K562 (cell line): ENCODE results near the gene SRC. TPM values are rescaled to one million over a fixed set of nuclear protein-coding genes. Genes with fewer than 3 reads are reported as not detected.

ENCODE experiments used
- ATAC-seq: fragments of 200-7000 bp; cut with Tn5 transposase; 3 replicates; pipeline ENCODE4 v1.9.1; 2020; ENCODE audit warnings: moderate library complexity
- BruUV-seq: library from RNA; stranded (reverse); fragments of 400-500 nt; replicated peaks from 2 replicates; lab custom pipeline; 2021; lab: Mats Ljungman, UMichigan
- CTCF ChIA-PET: fragments of 300-600 bp; formaldehyde crosslinking; extraction: SDS; loops from one replicate; lab custom pipeline; 2021; ENCODE audit warnings: low intra/inter-chr PET ratio; lab: Yijun Ruan, JAX
- POLR2A ChIA-PET: fragments of 300-600, 350-650 bp; sonication (Branson Sonifier 250); formaldehyde crosslinking; extraction: SDS; loops from one replicate; lab custom pipeline; 2021; ENCODE audit warnings: antibody characterized with exemption, inconsistent platforms; lab: Yijun Ruan, JAX
- DNase-seq, 4 experiments: peaks; one replicate each; pipeline versions ENCODE4 v3.0.0 to v3.0.0-alpha.2; 2011 to 2018; ENCODE audit warnings: low spot score in 3 of 4, mixed read lengths in 3 of 4; ENCODE audit errors: extremely low read depth in 1 of 4
- FAIRE-seq: peaks from 2 replicates; lab custom pipeline; 2011; peaks lifted over from hg19 to GRCh38; lab: Jason Lieb, UNC
- H2AFZ ChIP-seq: 2 replicates; pipeline ENCODE4 v1.6.0; 2011; ENCODE audit warnings: low read depth, low read length, control low read depth, inconsistent platforms
- H3K27ac ChIP-seq: fragments of 200-600 bp; 3 replicates; pipeline ENCODE4 v1.8.0; 2011; ENCODE audit warnings: low read depth, mild to moderate bottlenecking, control low read depth, inconsistent platforms, low read length, moderate library complexity, mixed read lengths; ENCODE audit errors: extremely low read depth
- H3K27me3 ChIP-seq, 2 experiments: fragments of 300-600 bp in 1 of 2; 2 replicates in 1 of 2; 3 replicates in 1 of 2; pipeline versions ENCODE4 v1.6.0 to v1.8.0; 2011; ENCODE audit warnings: inconsistent platforms in 2 of 2, low read length in 2 of 2, mild to moderate bottlenecking in 1 of 2, mixed read lengths in 1 of 2, moderate library complexity in 1 of 2; ENCODE audit not compliant: control insufficient read depth in 2 of 2, insufficient read depth in 2 of 2
- H3K36me3 ChIP-seq: fragments of 300-600 bp; 3 replicates; pipeline ENCODE4 v1.8.0; 2011; ENCODE audit warnings: mild to moderate bottlenecking, low read length, inconsistent platforms; ENCODE audit not compliant: control insufficient read depth, insufficient read depth
- H3K4me1 ChIP-seq, 2 experiments: fragments of 200-600 bp in 1 of 2; replicated peaks in 1 of 2; 2 replicates in 1 of 2; 3 replicates in 1 of 2; pipeline versions ENCODE4 v1.5.1 to v1.8.0; 2011; ENCODE audit warnings: inconsistent platforms in 2 of 2, low read length in 2 of 2, mild to moderate bottlenecking in 1 of 2, mixed read lengths in 1 of 2, moderate library complexity in 1 of 2; ENCODE audit not compliant: control insufficient read depth in 2 of 2, insufficient read depth in 2 of 2
- H3K4me2 ChIP-seq: 2 replicates; pipeline ENCODE4 v1.6.1; 2011; ENCODE audit warnings: low read length, control low read depth, inconsistent platforms, mixed read lengths; ENCODE audit not compliant: insufficient read depth
- H3K4me3 ChIP-seq: fragments of 200-600 bp; sonication (generic), shearing (Covaris generic); 2 replicates; pipeline ENCODE4 v1.5.1; 2016; ENCODE audit warnings: control low read depth, inconsistent platforms
- H3K79me2 ChIP-seq: fragments of 200-600 bp; 3 replicates; pipeline ENCODE4 v1.8.0; 2011; ENCODE audit warnings: low read length, inconsistent platforms; ENCODE audit not compliant: control insufficient read depth, insufficient read depth
- H3K9ac ChIP-seq, 2 experiments: 2 replicates each; pipeline versions ENCODE4 v1.6.0 to v1.6.1; 2011; ENCODE audit warnings: low read depth in 2 of 2, low read length in 2 of 2, control low read depth in 1 of 2, inconsistent platforms in 1 of 2, mild to moderate bottlenecking in 1 of 2, mixed read lengths in 1 of 2; ENCODE audit not compliant: insufficient read depth in 1 of 2
- H3K9me1 ChIP-seq: one replicate; pipeline ENCODE4 v1.6.0; 2011; ENCODE audit warnings: inconsistent platforms, mild to moderate bottlenecking, low read length, moderate library complexity; ENCODE audit not compliant: control insufficient read depth, insufficient read depth
- H3K9me3 ChIP-seq: replicated peaks from 2 replicates; pipeline ENCODE4 v1.5.1; 2011; ENCODE audit warnings: low read depth, low read length, inconsistent platforms; ENCODE audit not compliant: control insufficient read depth, insufficient read depth
- H4K20me1 ChIP-seq: replicated peaks from 2 replicates; pipeline ENCODE4 v1.6.1; 2011; ENCODE audit warnings: low read length, inconsistent platforms, mixed read lengths; ENCODE audit not compliant: control insufficient read depth, insufficient read depth
- BCOR ChIP-seq: fragments of 450-650 bp; IDR thresholded peaks from 2 replicates; pipeline ENCODE4 v1.6.1; 2016
- DNMT1 ChIP-seq: fragments of 450-650 bp; IDR thresholded peaks from 2 replicates; pipeline ENCODE4 v1.6.1; 2016; ENCODE audit warnings: antibody characterized with exemption, mild to moderate bottlenecking
- HMGN3 ChIP-seq: IDR thresholded peaks from 2 replicates; pipeline ENCODE4 v1.6.1; 2011; ENCODE audit warnings: borderline replicate concordance, low read depth, mild to moderate bottlenecking, mixed read lengths, low read length; ENCODE audit not compliant: insufficient read length; ENCODE audit errors: extremely low read depth
- HNRNPUL1 ChIP-seq: fragments of 200-400 bp; formaldehyde crosslinking; IDR thresholded peaks from 2 replicates; pipeline ENCODE4 v1.6.1; 2017; ENCODE audit warnings: low read length
- KDM2B ChIP-seq: fragments of 250-450 bp; sonication (Bioruptor Pico); IDR thresholded peaks from 2 replicates; pipeline ENCODE4 v1.8.0; 2021; ENCODE audit warnings: mild to moderate bottlenecking, moderate library complexity
- KHSRP ChIP-seq: fragments of 450-650 bp; IDR thresholded peaks from 2 replicates; pipeline ENCODE4 v1.6.1; 2017
- NCOA2 ChIP-seq, 2 experiments: fragments of 450-650 bp; IDR thresholded peaks; 2 replicates each; pipeline ENCODE4 v1.6.1; 2018; ENCODE audit warnings: mild to moderate bottlenecking in 2 of 2, moderate library complexity in 1 of 2; ENCODE audit not compliant: partially characterized antibody in 2 of 2
- VEZF1 ChIP-seq: fragments of 200-800 bp; sonication (Bioruptor generic); IDR thresholded peaks from 2 replicates; pipeline ENCODE4 v1.6.1; 2017; ENCODE audit warnings: missing genetic modification characterization, missing compliant biosample characterization
- ZBTB33 ChIP-seq: sonication (generic); formaldehyde crosslinking; IDR thresholded peaks from 2 replicates; pipeline ENCODE4 v1.8.1; 2023; ENCODE audit warnings: mild to moderate bottlenecking, missing genetic modification reagents
- ZKSCAN3 ChIP-seq: fragments of 250-450 bp; sonication (Bioruptor Pico); IDR thresholded peaks from 2 replicates; pipeline ENCODE4 v1.4.0; 2020
- ZNF12 ChIP-seq: sonication (generic); formaldehyde crosslinking; IDR thresholded peaks from 2 replicates; pipeline ENCODE4 v1.4.0; 2020; ENCODE audit warnings: mild to moderate bottlenecking, missing genetic modification reagents
- ZNF212 ChIP-seq: fragments of 450-650 bp; formaldehyde crosslinking; IDR thresholded peaks from 2 replicates; pipeline ENCODE4 v1.4.0; 2020; ENCODE audit warnings: mild to moderate bottlenecking
- ZNF384 ChIP-seq: IDR thresholded peaks from 2 replicates; pipeline ENCODE4 v1.6.1; 2012; ENCODE audit warnings: low read depth, low read length, improper control_type of control experiment
- ZNF41 ChIP-seq: fragments of 250-450 bp; sonication (Bioruptor Pico); conservative IDR thresholded peaks from 2 replicates; pipeline ENCODE4 v1.4.0; 2020; ENCODE audit warnings: mild to moderate bottlenecking
- ZNF609 ChIP-seq: sonication (generic); formaldehyde crosslinking; IDR thresholded peaks from 2 replicates; pipeline ENCODE4 v1.8.1; 2023; ENCODE audit warnings: missing genetic modification reagents, mild to moderate bottlenecking, borderline replicate concordance
- ZNF695 ChIP-seq: fragments of 450-650 bp; formaldehyde crosslinking; IDR thresholded peaks from 2 replicates; pipeline ENCODE4 v1.4.0; 2020; ENCODE audit warnings: mild to moderate bottlenecking, moderate library complexity
- WGBS: fragments of 100-300 bp; shearing (Covaris generic); methylation state at CpG from one replicate; pipeline ENCODE4 v1.1.6; 2016; ENCODE audit warnings: low coverage, mixed read lengths; ENCODE audit not compliant: insufficient coverage; ENCODE audit errors: missing lambda C conversion rate; 5-methylcytosine and 5-hydroxymethylcytosine counted together
- in situ Hi-C: fragments of 300-500 bp; cut with MboI; formaldehyde crosslinking; loops from 4 replicates; pipeline ENCODE4 v1.15.0; 2018; ENCODE audit warnings: inconsistent platforms, mixed read lengths
- intact Hi-C: fragments of 100-400 bp; cut with micrococcal nuclease; formaldehyde crosslinking; loops from 2 replicates; pipeline ENCODE4 v1.14.2; 2022
- polyA plus RNA-seq, 8 experiments: library from polyadenylated mRNA; depleted of rRNA in 4 of 8; stranded (reverse) in 5 of 8; unstranded in 3 of 8; fragments of >200 nt; fragmentation: Nextera tagmentation in 2 of 8; fragmentation: Illumina TruSeq in 1 of 8; extraction: Ambion mirVana in 2 of 8; extraction: Trizol in 1 of 8; gene quantifications; 2 replicates each; pipeline versions ENCODE4 v1.2.1 to v1.2.3, GENCODE V29; 2011 to 2014; ENCODE audit warnings: inconsistent platforms in 1 of 8, missing spikeins in 1 of 8
- total RNA-seq, 7 experiments: library from RNA; depleted of rRNA in 6 of 7; stranded (reverse); fragments of >200 nt in 6 of 7; fragmentation: Illumina TruSeq in 2 of 7; extraction: Trizol in 2 of 7; gene quantifications; 2 replicates each; pipeline versions ENCODE4 v1.2.1 to v1.2.3, GENCODE V29; 2011 to 2021; ENCODE audit warnings: low replicate concordance in 1 of 7

SRC gene
- total and polyA plus RNA-seq, 9 of the 15 experiments (the other 6 are each of a cell fraction or from before 2014, with no cell fraction given) = 0.06 to 8.5 (median 3.1) TPM

GRCh38 chr20:37426978-37427377, 81.0 kb downstream of the SRC start:
- in situ Hi-C loops = no loop called here
- WGBS = 0% methylated on average over 3 of the region's 3 CpGs
- no peak for DNase-seq
- no peaks in the 10 kb centered on the region for H3K36me3 ChIP-seq
- no peak overlapping the region for H3K27ac ChIP-seq
- TF ChIP-seq ZBTB33 (CRISPR knock-in tag) (no peak), HNRNPUL1 (no peak), KDM2B (CRISPR knock-in tag) (no peak), ZNF212 (CRISPR knock-in tag) (no peak), BCOR (no peak), ZNF609 (CRISPR knock-in tag) (no peak), HMGN3 (no peak), DNMT1 (no peak), ZNF41 (CRISPR knock-in tag) (no peak), KHSRP (no peak), ZNF384 (no peak), VEZF1 (CRISPR knock-in tag) (no peak), ZNF695 (no peak), ZNF12 (CRISPR knock-in tag) (no peak), NCOA2 (IDR thresholded peaks at IDR 0.05; ENCODE audit: partially characterized antibody in 2 of 2) (no peak), ZKSCAN3 (no peak)
- TF ChIP-seq, all 486 proteins: peak for 0
- peaks cover 6% of the 10 kb centered on the region; the same call in 1 of the 2 replicates for H4K20me1 ChIP-seq
- H3K27me3 ChIP-seq = peaks cover 35 to 77% of the 10 kb centered on the region in 2 experiments; a peak in 4 of 5 replicates
- H3K4me2 ChIP-seq = no peak overlapping the region
- no peak overlapping the region for H2AFZ ChIP-seq
- H3K4me1 ChIP-seq = no peaks in the 10 kb centered on the region
- no TSS peak for BruUV-seq
- H3K9ac ChIP-seq = no peak overlapping the region; a peak in 1 of 4 replicates
- H3K9me3 ChIP-seq = no peaks in the 10 kb centered on the region
- CTCF ChIA-PET = no interaction called here
- no peaks in the 10 kb centered on the region for H3K9me1 ChIP-seq
- no peak for FAIRE-seq
- intact Hi-C loops = no loop called here
- H3K4me3 ChIP-seq = no peak overlapping the region
- no peaks in the 10 kb centered on the region for H3K79me2 ChIP-seq
- POLR2A ChIA-PET = no interaction called here
- no peak for ATAC-seq
